A549 (cell line): ENCODE measurements around the gene TSHZ2.

Experiments used
- CTCF ChIP-seq: fragments of >200 bp; sonication (Bioruptor Twin); formaldehyde crosslinking; IDR thresholded peaks from 3 replicates; pipeline ENCODE4 v1.5.1; 2016
- JUNB ChIP-seq: fragments of >200 bp; sonication (Bioruptor Twin); formaldehyde crosslinking; IDR thresholded peaks from 2 replicates; pipeline ENCODE4 v1.6.1; 2016
- MAFK ChIP-seq: fragments of 450-650 bp; IDR thresholded peaks from 2 replicates; pipeline ENCODE4 v1.6.1; 2014; ENCODE audit not compliant: partially characterized antibody
- REST ChIP-seq: fragments of 200-600 bp; sonication (generic); IDR thresholded peaks from 2 replicates; pipeline ENCODE4 v1.6.1; 2016; ENCODE audit warnings: antibody characterized with exemption, mild to moderate bottlenecking, moderate library complexity
- ZSCAN20 ChIP-seq: fragments of 250-450 bp; sonication (Bioruptor Pico); IDR thresholded peaks from 2 replicates; pipeline ENCODE4 v1.8.0; 2022; ENCODE audit warnings: mild to moderate bottlenecking, moderate library complexity

GRCh38 chr20:53276143-53276542 lies 304.0 kb downstream of the TSHZ2 start:
- TF ChIP-seq REST (no peak), CTCF (no peak), MAFK (no peak), JUNB (no peak), ZSCAN20 (CRISPR knock-in tag) (no peak)
